ENCODE measurements around the gene MBD6.
"Not testable (repeated sequence)": the region's sequence is repeated elsewhere in the genome, so short reads cannot be mapped to it uniquely, and the experiment has no call there.

MBD6 gene

DNA sequence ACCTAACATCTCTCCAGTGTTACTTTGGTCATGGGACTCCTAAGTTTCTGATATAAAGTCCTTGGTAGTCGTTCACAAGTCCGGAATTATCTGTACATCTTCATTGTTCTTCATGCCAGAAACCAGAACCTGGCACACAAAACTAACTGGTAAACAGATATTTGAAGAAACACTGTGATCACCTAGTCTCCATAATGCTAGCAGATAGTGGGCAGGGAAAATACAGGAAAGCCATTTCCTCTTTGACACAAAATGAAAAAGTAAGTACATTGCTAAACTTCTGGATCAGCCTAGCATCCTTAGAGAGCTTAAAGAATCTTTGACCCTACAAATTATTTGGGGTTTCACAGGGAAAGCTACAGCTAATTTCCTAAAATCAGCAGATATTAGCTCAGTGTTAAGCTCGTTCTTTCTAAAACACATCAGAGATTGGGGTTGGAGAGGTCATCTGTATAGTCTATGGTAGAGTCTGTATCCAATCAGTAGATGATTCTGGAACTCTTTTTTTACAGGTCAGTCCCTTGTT lies 7.2 kb upstream of the MBD6 start:
- no peak for DNase-seq

- no peak for DNase-seq
Measured at GRCh38 chr12:57515934-57516541, 6.6 kb upstream of the MBD6 start.

DNA sequence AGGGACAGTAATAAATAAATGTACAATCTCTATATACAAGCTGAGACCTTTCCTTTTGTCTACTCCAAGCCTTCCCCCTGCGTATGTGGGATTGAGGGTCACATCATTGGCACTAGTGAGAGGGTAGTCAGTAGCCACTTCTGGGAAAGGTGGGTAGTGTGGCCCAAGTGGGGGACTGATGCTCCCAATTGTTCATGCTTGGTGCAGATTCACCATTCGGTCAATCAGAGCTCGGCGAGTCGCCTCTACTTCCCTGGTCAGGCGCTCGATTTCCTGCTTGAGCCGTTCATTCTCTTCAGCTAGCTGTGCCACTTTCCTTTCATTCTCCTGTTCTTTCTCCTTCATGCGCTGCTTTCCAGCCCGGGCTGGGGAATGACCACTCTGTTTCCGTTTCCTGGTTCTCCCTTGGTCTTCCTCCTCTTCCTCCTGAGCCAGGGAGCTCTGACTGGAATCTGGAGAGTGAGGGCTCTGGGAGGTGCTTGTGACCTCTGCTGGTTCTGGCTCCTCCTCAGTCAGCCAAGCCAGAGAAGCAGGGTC lies 5.9 kb upstream of the MBD6 start:
- no peak for DNase-seq

GRCh38 chr12:57517187-57517586 lies 5.4 kb upstream of the MBD6 start:
- no peak for DNase-seq

- DNase-seq, result not testable (repeated sequence)
Measured at GRCh38 chr12:57517718-57518117, 4.9 kb upstream of the MBD6 start.

DNA sequence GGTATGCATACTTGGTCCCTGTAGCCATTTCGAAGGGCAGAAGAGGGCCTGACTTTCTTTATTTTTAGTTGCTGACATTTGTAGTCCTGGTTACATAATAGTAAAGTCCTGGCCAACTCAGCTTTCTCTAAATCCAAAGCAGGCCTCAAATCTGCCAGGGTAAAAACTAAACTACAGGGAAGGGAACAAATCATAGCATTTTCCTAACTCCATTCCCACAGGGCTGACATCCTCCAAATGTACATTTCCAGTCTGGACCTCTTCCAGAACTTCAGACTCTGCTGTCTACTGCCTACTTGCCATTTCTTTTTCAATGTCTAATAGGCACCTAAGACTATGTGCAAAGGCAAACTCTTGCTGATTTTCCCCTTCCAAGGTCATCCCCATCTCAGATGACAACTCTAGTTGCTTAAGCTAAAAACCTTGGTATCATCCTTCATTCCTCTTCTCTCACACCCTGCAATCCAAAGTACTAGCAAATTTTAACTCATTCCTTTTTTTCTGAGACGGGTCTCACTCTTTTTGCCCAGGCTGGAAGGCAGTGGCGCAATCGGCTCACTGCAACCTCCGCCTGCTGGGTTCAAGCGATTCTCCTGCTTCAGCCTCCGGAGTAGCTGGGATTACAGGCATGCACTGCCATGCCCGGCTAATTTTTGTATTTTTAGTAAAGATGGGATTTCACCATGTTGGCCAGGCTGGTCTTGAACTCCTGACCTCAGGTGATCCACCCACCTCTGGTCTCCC lies 4.3 kb upstream of the MBD6 start:
- DNase-seq, result no peak

DNA sequence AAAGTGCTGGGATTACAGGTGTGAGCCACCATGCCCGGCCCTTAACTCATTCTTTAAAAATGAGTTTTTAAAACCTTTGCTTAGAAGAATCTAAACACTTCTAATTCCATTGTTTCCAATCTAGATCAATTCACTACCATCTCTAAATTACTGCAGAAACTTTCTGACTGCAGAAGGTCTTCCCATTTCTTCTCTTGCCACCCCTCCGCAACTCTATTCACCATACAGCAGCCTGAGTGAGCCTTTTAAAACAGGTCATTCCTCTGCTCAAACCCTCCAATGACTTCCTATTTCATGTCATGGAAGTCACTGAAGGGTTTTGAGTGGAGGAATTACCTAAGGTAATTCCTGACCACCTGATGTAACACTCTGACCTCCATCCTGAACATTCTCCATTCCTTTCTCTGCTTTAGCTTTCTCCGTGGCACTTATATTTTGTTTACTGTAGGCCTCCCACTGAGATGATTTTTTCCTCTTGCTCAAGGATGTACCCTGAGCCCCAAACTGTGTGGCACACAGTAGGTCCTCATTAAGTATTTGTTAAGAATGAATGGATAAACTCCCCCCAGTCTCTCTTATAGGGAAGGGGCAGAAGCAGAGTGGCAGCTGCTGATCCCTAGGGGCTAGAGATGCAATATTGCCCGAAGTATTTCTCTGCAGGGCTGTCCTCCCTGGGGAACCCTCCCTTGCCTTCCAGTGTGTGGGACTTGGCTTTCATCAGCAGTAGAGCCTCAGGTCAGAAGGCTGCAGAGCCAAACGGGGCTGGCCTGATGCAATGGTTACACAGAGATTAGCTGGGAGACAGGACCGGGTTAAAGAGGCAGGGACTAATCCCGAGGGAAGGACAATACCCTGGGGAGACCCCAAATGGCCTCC lies 3.5 kb upstream of the MBD6 start:
- no peak for DNase-seq

- no peak for DNase-seq
Measured at GRCh38 chr12:57519796-57520052, 2.9 kb upstream of the MBD6 start.

DNA sequence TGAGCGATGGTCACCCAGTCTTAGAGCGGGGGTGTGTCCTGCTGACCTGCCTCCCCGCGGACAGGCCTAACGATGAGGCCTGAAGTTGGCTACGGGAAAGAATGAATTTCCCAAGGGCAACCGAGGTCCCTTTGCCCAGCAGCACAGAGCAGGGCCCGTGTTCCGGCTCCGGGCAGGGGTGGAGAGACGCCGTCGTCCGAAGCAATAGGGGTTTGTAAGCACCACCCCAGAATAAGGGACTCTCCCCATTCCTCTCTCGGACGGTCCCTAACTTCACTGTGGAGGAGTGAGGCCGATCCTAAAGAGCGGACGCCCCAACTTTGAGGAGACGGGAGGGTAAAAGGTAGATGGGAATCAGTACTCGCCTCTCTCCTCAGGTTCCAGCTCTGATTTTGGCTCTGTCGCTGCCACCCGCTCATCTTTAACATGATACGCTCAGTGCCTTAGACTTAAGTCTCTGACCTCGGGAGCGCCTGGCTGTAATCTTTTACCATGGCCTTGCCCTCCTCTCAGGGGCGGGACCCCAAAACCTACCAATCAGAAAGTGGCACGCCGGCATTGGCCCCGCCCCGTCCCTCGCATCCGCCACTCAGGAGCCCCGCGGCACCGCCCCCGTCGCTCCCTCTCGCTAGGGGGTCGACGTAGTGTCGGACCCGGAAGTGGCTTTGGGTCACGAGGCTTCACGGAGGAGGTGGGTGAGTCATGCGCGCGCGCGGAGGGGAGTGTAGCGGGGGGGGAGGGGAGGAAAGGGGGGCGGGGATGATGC lies 2.4 kb upstream of the MBD6 start, which contains the start of gene DDIT3:
DDIT3 (minus strand) TSS at position 462 of the 766 bp plus-strand sequence. CDS start 3,108 bp downstream, outside the sequence.
- DNase-seq, result peak; percentile 99

DNA sequence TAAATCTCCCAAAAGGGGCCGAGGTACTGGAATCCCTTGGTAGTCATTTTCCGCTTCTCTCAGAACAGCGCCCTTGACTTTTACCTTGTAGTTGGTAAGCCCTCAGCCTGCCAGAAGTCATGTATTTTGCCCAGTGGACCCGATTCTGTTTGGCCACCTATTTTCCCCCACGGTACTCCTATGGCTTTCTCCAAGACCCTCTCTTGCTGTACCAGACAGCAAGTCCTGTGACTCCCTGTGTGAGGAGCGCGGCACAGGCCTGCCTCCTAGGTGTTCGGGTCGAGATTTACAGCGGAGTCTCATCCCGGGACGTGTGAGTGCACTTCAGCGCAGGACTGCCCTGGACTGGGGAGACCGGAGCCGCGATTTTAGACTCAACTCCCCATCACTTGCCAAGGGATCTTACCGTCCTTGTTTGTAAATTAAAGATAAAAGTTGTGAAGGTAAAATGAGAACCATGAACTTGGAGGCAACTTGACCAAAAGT lies 1.1 kb upstream of the MBD6 start:
- peak; percentile 21 for DNase-seq

- peak; percentile 44 for DNase-seq
Measured at GRCh38 chr12:57522887-57523705, 472 bp downstream of the MBD6 start.

GRCh38 chr12:57523706-57524614 lies 1.3 kb downstream of the MBD6 start:
- no peak for DNase-seq

GRCh38 chr12:57524814-57525614 lies 2.4 kb downstream of the MBD6 start:
- no peak for DNase-seq

DNA sequence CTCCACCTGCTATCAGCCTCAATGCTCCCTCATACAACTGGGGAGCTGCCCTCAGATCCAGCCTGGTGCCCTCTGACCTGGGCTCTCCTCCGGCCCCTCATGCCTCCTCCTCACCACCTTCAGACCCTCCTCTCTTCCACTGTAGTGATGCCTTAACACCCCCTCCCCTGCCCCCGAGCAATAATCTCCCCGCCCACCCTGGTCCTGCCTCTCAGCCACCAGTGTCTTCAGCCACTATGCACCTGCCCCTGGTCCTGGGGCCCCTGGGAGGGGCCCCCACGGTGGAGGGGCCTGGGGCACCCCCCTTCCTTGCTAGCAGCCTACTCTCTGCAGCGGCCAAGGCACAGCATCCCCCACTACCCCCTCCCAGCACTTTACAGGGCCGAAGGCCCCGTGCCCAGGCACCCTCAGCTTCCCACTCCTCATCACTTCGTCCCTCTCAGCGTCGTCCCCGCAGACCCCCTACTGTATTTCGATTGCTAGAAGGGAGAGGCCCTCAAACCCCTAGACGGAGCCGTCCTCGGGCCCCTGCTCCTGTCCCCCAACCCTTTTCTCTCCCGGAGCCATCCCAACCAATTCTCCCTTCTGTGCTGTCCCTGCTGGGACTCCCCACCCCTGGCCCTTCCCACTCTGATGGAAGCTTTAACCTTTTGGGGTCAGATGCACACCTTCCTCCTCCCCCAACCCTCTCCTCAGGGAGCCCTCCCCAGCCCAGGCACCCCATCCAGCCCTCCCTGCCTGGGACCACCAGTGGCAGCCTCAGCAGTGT lies 3.2 kb downstream of the MBD6 start:
- DNase-seq, result no peak

GRCh38 chr12:57526477-57527126 lies 4.0 kb downstream of the MBD6 start:
- no peak for DNase-seq

DNA sequence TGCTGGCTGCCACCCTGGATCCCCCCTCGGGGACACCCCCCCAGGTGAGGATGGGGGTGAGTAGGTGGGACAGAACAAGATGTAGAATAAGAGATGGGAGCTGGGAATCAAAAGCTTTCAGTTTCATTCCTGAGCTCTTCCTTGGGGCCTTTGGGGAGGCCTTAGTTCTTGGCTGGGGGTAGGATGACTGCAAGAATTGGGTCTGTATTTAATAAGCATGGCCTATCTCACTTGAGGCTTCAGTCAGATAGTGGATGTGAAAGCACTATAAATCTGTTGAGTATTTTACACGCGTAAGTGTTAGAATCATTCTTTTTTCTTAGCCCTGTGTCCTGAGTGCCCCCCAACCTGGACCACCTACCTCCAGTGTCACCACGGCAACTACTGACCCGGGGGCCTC lies 4.6 kb downstream of the MBD6 start:
- no peak for DNase-seq

DNA sequence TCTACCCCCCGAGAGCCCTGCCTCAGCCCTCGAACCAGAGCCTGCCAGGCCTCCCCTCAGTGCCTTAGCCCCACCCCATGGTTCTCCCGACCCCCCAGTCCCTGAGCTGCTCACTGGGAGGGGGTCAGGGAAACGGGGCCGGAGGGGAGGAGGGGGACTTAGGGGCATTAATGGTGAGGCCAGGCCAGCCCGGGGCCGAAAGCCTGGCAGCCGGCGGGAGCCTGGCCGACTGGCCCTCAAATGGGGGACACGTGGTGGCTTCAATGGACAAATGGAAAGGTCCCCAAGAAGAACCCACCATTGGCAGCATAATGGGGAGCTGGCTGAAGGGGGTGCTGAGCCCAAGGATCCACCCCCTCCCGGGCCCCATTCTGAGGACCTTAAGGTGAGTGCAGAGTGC lies 5.6 kb downstream of the MBD6 start:
- DNase-seq, result no peak
